GM12878 (cell line): ENCODE data around the gene PTGR1. TPM values are rescaled to one million over a fixed set of nuclear protein-coding genes. Genes with fewer than 3 reads are reported as not detected.
A peak's percentile ranks its signal among the peaks of the same experiment; 100 is the strongest.

Source experiments
- CBX5 ChIP-seq: sonication (generic); IDR thresholded peaks from 2 replicates; pipeline ENCODE4 v1.6.1; 2016; ENCODE audit warnings: low read depth, moderate library complexity, mild to moderate bottlenecking, inconsistent platforms
- ESRRA ChIP-seq: IDR thresholded peaks from 2 replicates; pipeline ENCODE4 v1.6.1; 2012; ENCODE audit warnings: mild to moderate bottlenecking, low read length, improper control_type of control experiment
- FOS ChIP-seq: IDR thresholded peaks from 3 replicates; pipeline ENCODE4 v1.6.1; 2011; ENCODE audit warnings: borderline replicate concordance; ENCODE audit not compliant: insufficient read length; ENCODE audit errors: extremely low read depth
- HDGF ChIP-seq: fragments of 450-650 bp; IDR thresholded peaks from 2 replicates; pipeline ENCODE4 v1.6.1; 2016; ENCODE audit warnings: antibody characterized with exemption
- IKZF1 ChIP-seq: fragments of 450-650 bp; conservative IDR thresholded peaks from 2 replicates; pipeline ENCODE4 v1.6.1; 2017; ENCODE audit warnings: antibody characterized with exemption, mild to moderate bottlenecking
- NBN ChIP-seq: fragments of 450-650 bp; IDR thresholded peaks from 2 replicates; pipeline ENCODE4 v1.6.1; 2016
- NR2F1 ChIP-seq: fragments of 450-650 bp; conservative IDR thresholded peaks from 2 replicates; pipeline ENCODE4 v1.6.1; 2017; ENCODE audit warnings: mild to moderate bottlenecking
- REST ChIP-seq: IDR thresholded peaks from 2 replicates; pipeline ENCODE4 v1.6.1; 2012; ENCODE audit warnings: mild to moderate bottlenecking, low read depth, low read length
- SIN3A ChIP-seq: IDR thresholded peaks from 2 replicates; pipeline ENCODE4 v1.6.1; 2012; ENCODE audit warnings: low read depth, low read length, improper control_type of control experiment
- SIX5 ChIP-seq: IDR thresholded peaks from 2 replicates; pipeline ENCODE4 v1.6.1; 2011; ENCODE audit warnings: mild to moderate bottlenecking, low read depth, low read length, moderate library complexity; ENCODE audit not compliant: severe bottlenecking
- SMARCA5 ChIP-seq: fragments of 450-650 bp; IDR thresholded peaks from 2 replicates; pipeline ENCODE4 v1.6.1; 2017; ENCODE audit warnings: mild to moderate bottlenecking
- ZBED1 ChIP-seq: IDR thresholded peaks from 2 replicates; pipeline ENCODE4 v1.6.1; 2016; ENCODE audit warnings: borderline replicate concordance
- ZBTB11 ChIP-seq: fragments of 450-650 bp; formaldehyde crosslinking; IDR thresholded peaks from 2 replicates; pipeline ENCODE4 v1.5.0; 2022; ENCODE audit warnings: mild to moderate bottlenecking, missing genetic modification characterization
- ZNF24 ChIP-seq: fragments of 450-650 bp; IDR thresholded peaks from 2 replicates; pipeline ENCODE4 v1.6.1; 2017; ENCODE audit warnings: antibody characterized with exemption, mild to moderate bottlenecking
- polyA plus RNA-seq, 11 experiments: library from polyadenylated mRNA; depleted of rRNA in 4 of 11; unstranded in 6 of 11; stranded (reverse) in 5 of 11; fragments of >200 nt; fragmentation: Nextera tagmentation in 4 of 11; fragmentation: Illumina TruSeq in 1 of 11; extraction: Ambion mirVana in 4 of 11; extraction: Trizol in 1 of 11; gene quantifications; 1 replicate in 1 of 11; 2 replicates in 10 of 11; pipeline versions ENCODE4 v1.2.1 to v1.2.3, GENCODE V29; 2011 to 2016; ENCODE audit warnings: inconsistent platforms in 2 of 11, missing spikeins in 2 of 11, low read depth in 1 of 11
- total RNA-seq, 4 experiments: library from RNA; depleted of rRNA in 3 of 4; stranded (reverse); fragments of >200 nt in 3 of 4; fragmentation: Illumina TruSeq in 1 of 4; extraction: Trizol in 1 of 4; gene quantifications; 2 replicates each; pipeline versions ENCODE4 v1.2.1 to v1.2.3, GENCODE V29; 2013 to 2021
- TF ChIP-seq, protein P1 (sequence below): fragments of 450-650 bp; IDR thresholded peaks from 2 replicates; pipeline ENCODE4 v1.6.1; 2017; ENCODE audit warnings: mild to moderate bottlenecking, moderate library complexity
- TF ChIP-seq, protein P2 (sequence below): IDR thresholded peaks from 2 replicates; pipeline ENCODE4 v1.6.1; 2012; ENCODE audit warnings: improper control_type of control experiment, low read depth, low read length; ENCODE audit not compliant: insufficient replicate concordance

The PTGR1 gene
- total and polyA plus RNA-seq, 10 of the 15 experiments (the other 5 are each of a cell fraction or from before 2014, with no cell fraction given), result 0.12 to 6.3 (median 2.8) TPM

DNA sequence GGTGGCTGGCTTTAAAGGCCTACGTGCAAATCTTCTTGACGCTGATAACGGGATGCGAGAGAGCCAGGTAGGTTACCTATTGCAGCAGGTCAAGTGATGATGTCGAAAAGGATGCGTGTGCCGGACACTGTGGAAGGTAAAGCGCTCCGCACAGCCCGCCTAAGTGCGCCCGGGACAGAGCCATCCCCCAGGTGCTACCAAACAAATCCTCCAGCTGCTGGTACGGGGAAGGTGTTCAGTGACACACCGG, 31.4 kb upstream of the PTGR1 start (continued):
- TF ChIP-seq ZBTB11, result peak; percentile 90
- no peak for TF ChIP-seq ZBED1
- no peak for TF ChIP-seq REST
- TF ChIP-seq HDGF, result peak; percentile 85; the same call in 1 of the 2 replicates
- peak; percentile 45 for TF ChIP-seq SIX5
- no peak for TF ChIP-seq FOS
- no peak; the same call in 1 of the 2 replicates for TF ChIP-seq SMARCA5
- TF ChIP-seq, protein P1, sequence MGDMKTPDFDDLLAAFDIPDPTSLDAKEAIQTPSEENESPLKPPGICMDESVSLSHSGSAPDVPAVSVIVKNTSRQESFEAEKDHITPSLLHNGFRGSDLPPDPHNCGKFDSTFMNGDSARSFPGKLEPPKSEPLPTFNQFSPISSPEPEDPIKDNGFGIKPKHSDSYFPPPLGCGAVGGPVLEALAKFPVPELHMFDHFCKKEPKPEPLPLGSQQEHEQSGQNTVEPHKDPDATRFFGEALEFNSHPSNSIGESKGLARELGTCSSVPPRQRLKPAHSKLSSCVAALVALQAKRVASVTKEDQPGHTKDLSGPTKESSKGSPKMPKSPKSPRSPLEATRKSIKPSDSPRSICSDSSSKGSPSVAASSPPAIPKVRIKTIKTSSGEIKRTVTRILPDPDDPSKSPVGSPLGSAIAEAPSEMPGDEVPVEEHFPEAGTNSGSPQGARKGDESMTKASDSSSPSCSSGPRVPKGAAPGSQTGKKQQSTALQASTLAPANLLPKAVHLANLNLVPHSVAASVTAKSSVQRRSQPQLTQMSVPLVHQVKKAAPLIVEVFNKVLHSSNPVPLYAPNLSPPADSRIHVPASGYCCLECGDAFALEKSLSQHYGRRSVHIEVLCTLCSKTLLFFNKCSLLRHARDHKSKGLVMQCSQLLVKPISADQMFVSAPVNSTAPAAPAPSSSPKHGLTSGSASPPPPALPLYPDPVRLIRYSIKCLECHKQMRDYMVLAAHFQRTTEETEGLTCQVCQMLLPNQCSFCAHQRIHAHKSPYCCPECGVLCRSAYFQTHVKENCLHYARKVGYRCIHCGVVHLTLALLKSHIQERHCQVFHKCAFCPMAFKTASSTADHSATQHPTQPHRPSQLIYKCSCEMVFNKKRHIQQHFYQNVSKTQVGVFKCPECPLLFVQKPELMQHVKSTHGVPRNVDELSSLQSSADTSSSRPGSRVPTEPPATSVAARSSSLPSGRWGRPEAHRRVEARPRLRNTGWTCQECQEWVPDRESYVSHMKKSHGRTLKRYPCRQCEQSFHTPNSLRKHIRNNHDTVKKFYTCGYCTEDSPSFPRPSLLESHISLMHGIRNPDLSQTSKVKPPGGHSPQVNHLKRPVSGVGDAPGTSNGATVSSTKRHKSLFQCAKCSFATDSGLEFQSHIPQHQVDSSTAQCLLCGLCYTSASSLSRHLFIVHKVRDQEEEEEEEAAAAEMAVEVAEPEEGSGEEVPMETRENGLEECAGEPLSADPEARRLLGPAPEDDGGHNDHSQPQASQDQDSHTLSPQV, result no peak
- TF ChIP-seq NR2F1, result no peak
- peak; percentile 73 for TF ChIP-seq CBX5
- peak; percentile 98; the same call in 1 of the 2 replicates for TF ChIP-seq SIN3A
- peak; percentile 90 for TF ChIP-seq NBN
- TF ChIP-seq ESRRA, result no peak
- TF ChIP-seq ZNF24, result no peak
- no peak for TF ChIP-seq IKZF1
- TF ChIP-seq, protein P2, sequence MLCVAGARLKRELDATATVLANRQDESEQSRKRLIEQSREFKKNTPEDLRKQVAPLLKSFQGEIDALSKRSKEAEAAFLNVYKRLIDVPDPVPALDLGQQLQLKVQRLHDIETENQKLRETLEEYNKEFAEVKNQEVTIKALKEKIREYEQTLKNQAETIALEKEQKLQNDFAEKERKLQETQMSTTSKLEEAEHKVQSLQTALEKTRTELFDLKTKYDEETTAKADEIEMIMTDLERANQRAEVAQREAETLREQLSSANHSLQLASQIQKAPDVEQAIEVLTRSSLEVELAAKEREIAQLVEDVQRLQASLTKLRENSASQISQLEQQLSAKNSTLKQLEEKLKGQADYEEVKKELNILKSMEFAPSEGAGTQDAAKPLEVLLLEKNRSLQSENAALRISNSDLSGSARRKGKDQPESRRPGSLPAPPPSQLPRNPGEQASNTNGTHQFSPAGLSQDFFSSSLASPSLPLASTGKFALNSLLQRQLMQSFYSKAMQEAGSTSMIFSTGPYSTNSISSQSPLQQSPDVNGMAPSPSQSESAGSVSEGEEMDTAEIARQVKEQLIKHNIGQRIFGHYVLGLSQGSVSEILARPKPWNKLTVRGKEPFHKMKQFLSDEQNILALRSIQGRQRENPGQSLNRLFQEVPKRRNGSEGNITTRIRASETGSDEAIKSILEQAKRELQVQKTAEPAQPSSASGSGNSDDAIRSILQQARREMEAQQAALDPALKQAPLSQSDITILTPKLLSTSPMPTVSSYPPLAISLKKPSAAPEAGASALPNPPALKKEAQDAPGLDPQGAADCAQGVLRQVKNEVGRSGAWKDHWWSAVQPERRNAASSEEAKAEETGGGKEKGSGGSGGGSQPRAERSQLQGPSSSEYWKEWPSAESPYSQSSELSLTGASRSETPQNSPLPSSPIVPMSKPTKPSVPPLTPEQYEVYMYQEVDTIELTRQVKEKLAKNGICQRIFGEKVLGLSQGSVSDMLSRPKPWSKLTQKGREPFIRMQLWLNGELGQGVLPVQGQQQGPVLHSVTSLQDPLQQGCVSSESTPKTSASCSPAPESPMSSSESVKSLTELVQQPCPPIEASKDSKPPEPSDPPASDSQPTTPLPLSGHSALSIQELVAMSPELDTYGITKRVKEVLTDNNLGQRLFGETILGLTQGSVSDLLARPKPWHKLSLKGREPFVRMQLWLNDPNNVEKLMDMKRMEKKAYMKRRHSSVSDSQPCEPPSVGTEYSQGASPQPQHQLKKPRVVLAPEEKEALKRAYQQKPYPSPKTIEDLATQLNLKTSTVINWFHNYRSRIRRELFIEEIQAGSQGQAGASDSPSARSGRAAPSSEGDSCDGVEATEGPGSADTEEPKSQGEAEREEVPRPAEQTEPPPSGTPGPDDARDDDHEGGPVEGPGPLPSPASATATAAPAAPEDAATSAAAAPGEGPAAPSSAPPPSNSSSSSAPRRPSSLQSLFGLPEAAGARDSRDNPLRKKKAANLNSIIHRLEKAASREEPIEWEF, result no peak
